Natural killer cell (primary cell): Measurements from ENCODE around the gene ARHGAP42. TPM values are rescaled to one million over a fixed set of nuclear protein-coding genes. Genes with fewer than 3 reads are reported as not detected.

ENCODE experiments used
- ATAC-seq, 3 donors: fragments of 150-1000 bp in 2 of 3; fragments of 200-7000 bp in 1 of 3; cut with Tn5 transposase; 1 replicate in 1 of 3; 2 replicates in 2 of 3; pipeline ENCODE4 v1.10.0; 2021; ENCODE audit warnings: mild to moderate bottlenecking in 2 of 3, moderate library complexity in 2 of 3
- DNase-seq, 2 donors: peaks; one replicate each; pipeline versions ENCODE4 v3.0.0 to v3.0.0-alpha.2; 2013 to 2021; ENCODE audit warnings: mixed read lengths in 1 of 2
- H3K27ac ChIP-seq: one replicate; pipeline ENCODE4 v1.5.1; 2013; ENCODE audit warnings: mild to moderate bottlenecking, low read length
- H3K27me3 ChIP-seq: one replicate; pipeline ENCODE4 v1.6.1; 2013; ENCODE audit warnings: low read length; ENCODE audit not compliant: control insufficient read depth, insufficient read depth
- H3K36me3 ChIP-seq: one replicate; pipeline ENCODE4 v1.6.1; 2013; ENCODE audit warnings: low read length; ENCODE audit not compliant: control insufficient read depth, insufficient read depth
- H3K4me1 ChIP-seq: one replicate; pipeline ENCODE4 v1.6.1; 2013; ENCODE audit warnings: low read length; ENCODE audit not compliant: control insufficient read depth, insufficient read depth
- H3K4me3 ChIP-seq: one replicate; pipeline ENCODE4 v1.5.1; 2013; ENCODE audit warnings: low read length
- H3K9me3 ChIP-seq: one replicate; pipeline ENCODE4 v1.6.1; 2013; ENCODE audit warnings: low read length; ENCODE audit not compliant: control insufficient read depth, insufficient read depth
- H3K27ac Mint-ChIP-seq, 2 donors: one replicate each; pipeline ENCODE4 v1.8.0; 2022; ENCODE audit warnings: mild to moderate bottlenecking in 2 of 2, mixed read lengths in 2 of 2, moderate library complexity in 1 of 2
- H3K27me3 Mint-ChIP-seq, 2 donors: one replicate each; pipeline ENCODE4 v1.8.0; 2022; ENCODE audit warnings: low read depth in 2 of 2, mixed read lengths in 2 of 2
- H3K36me3 Mint-ChIP-seq: one replicate; pipeline ENCODE4 v1.8.0; 2022; ENCODE audit warnings: mixed read lengths
- H3K4me1 Mint-ChIP-seq, 2 donors: one replicate each; pipeline ENCODE4 v1.8.0; 2022; ENCODE audit warnings: mixed read lengths in 2 of 2
- H3K4me3 Mint-ChIP-seq: one replicate; pipeline ENCODE4 v1.8.0; 2022; ENCODE audit warnings: mild to moderate bottlenecking, moderate library complexity, mixed read lengths
- H3K9me3 Mint-ChIP-seq, 2 donors: one replicate each; pipeline ENCODE4 v1.8.0; 2022; ENCODE audit warnings: mixed read lengths in 2 of 2
- CTCF ChIP-seq: fragments of 200-600 bp; IDR thresholded peaks from one replicate; pipeline ENCODE4 v1.8.0; 2022; ENCODE audit warnings: antibody characterized with exemption
- WGBS: methylation state at CpG from one replicate; pipeline ENCODE4 v1.1.7; 2013; ENCODE audit warnings: missing lambda C conversion rate; ENCODE audit not compliant: insufficient coverage; 5-methylcytosine and 5-hydroxymethylcytosine counted together
- intact Hi-C: fragments of 100-400 bp; cut with micrococcal nuclease; formaldehyde crosslinking; loops from one replicate; pipeline ENCODE4 v1.14.2; 2022
- total RNA-seq, 4 donors: library from RNA; stranded (reverse); fragments of 120-200 nt in 1 of 4; gene quantifications; one replicate each; pipeline versions ENCODE4 v1.2.3 to v1.2.4, GENCODE V29; 2013 to 2022

ARHGAP42 gene
- total RNA-seq, 3 donors from 2014 or later (not counting 1 experiment from before 2014, with no cell fraction given), result 6.0 to 7.6 (median 6.4) TPM

DNA sequence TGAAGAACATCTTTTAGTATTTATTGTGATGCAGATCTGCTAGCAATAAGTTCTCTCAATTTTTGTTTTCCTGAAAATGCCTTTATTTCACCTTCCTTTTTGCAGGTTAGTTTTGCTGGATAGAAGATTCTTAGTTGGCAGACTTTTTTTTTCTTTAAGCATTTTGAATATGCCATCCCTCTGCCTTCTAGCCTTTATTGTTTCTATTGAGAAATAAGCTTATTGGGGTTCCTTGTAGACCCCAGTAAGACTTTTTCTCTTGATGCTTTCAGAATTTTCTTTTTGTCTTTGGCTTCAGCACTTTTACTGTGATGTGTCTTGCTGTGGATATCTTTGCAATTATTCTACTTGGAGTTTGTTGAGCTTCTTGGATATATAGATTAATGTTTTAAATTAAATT lies 281.9 kb downstream of the ARHGAP42 start:
- H3K9me3 Mint-ChIP-seq, result peaks cover 0 to 11% of the 10 kb centered on the region in 2 donors

DNA sequence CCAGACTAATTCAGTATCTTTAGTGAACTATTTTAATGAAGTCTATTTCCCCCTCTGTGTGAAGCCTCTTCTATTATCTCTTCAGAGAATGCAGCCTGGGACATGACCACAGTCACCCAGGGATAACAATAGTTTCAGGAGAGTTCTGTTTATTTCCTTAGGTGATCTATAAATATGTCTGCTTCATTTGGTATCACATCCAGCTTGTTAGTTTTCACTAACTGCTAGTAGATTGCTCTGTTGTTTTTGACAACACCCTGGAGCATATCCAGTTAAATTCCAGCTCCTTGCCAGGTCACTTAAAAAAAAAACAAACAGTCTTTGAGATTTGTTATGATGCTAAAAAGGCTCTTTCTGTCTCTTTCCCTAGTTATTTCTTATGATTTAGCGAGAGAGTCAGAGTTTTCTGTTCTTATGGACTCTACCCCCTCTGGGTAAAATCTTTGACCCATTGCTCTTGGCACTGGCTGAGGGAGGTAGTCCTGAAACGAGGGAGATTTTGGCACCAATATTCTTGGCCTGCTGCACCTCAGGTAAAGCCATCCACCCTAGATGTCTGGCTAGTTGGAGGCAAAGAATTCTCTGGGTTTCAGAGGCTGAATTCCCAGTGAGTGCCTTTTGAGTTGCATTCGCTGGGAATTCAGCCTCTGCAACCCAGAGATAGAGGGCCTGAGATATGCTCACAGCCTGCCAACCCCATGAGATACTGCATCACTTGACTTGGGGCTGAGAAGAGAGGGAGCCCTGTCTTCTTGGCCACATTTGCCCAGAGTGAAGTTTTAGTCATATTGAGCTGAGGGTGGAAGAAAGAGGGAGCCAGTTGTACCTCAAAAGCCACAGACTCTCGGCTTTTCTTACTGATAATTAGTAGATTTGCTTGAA lies 283.4 kb downstream of the ARHGAP42 start:
- Histone ChIP-seq H3K27ac (no peak overlapping the region), H3K27me3 (no peaks in the 10 kb centered on the region), H3K9me3 (peaks cover 3% of the 10 kb centered on the region), H3K4me3 (no peak overlapping the region), H3K4me1 (no peaks in the 10 kb centered on the region), H3K36me3 (no peaks in the 10 kb centered on the region)
- H3K27ac Mint-ChIP-seq, result no peak overlapping the region
- DNase-seq, result no peak
- no peaks in the 10 kb centered on the region for H3K27me3 Mint-ChIP-seq
- H3K4me1 Mint-ChIP-seq, result no peaks in the 10 kb centered on the region
- peaks cover 0 to 11% of the 10 kb centered on the region in 2 donors for H3K9me3 Mint-ChIP-seq
- intact Hi-C loops, result no loop called here
- TF ChIP-seq CTCF, result no peak
- peaks cover 19% of the 10 kb centered on the region for H3K36me3 Mint-ChIP-seq
- ATAC-seq, result no peak
- WGBS, result 84% methylated on average over 3 of the region's 4 CpGs
- no peak overlapping the region for H3K4me3 Mint-ChIP-seq

More for the DNA sequence above, 281.9 kb downstream of the ARHGAP42 start:
- Mint-ChIP-seq H3K36me3 (peaks cover 27% of the 10 kb centered on the region), H3K4me3 (no peak overlapping the region), H3K4me1 (no peaks in the 10 kb centered on the region), H3K27ac (no peak overlapping the region), H3K27me3 (no peaks in the 10 kb centered on the region)
- Histone ChIP-seq H3K27ac (no peak overlapping the region), H3K9me3 (peaks cover 3% of the 10 kb centered on the region), H3K27me3 (no peaks in the 10 kb centered on the region), H3K4me3 (no peak overlapping the region), H3K36me3 (no peaks in the 10 kb centered on the region), H3K4me1 (no peaks in the 10 kb centered on the region)
- intact Hi-C loops, result no loop called here
- no peak for ATAC-seq
- no peak for DNase-seq
- no peak for TF ChIP-seq CTCF

DNA sequence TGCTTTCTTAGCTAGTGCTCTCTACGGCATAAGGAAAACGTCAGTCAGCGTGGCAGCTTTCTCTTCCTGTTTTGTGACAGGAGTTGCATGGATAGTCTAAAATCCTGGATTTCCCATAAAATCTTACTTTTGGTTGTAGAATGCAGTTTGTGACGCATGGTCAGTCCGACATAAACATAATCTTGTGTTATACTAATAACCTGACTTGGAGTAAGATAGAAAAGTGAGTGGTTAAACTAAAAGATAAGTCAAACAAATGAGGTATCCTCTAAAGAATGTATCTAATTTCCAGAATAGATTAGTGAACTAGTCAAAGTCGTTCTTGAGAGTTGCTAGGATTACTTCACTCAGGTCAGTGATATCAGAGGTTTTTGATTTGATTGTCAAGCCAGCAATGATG lies 285.0 kb downstream of the ARHGAP42 start:
- no peaks in the 10 kb centered on the region for H3K27me3 ChIP-seq
- Mint-ChIP-seq H3K4me3 (no peak overlapping the region), H3K9me3 (peaks cover 0 to 11% of the 10 kb centered on the region in 2 donors), H3K4me1 (no peaks in the 10 kb centered on the region), H3K36me3 (peaks cover 32% of the 10 kb centered on the region), H3K27ac (no peak overlapping the region), H3K27me3 (no peaks in the 10 kb centered on the region)
- peaks cover 4% of the 10 kb centered on the region for H3K36me3 ChIP-seq
- DNase-seq, result no peak
- H3K27ac ChIP-seq, result no peak overlapping the region
- H3K9me3 ChIP-seq, result peaks cover 3% of the 10 kb centered on the region
- ATAC-seq, result no peak
- intact Hi-C loops, result no loop called here
- no peaks in the 10 kb centered on the region for H3K4me1 ChIP-seq
- 81% methylated on average over 6 of the region's 6 CpGs for WGBS
- no peak overlapping the region for H3K4me3 ChIP-seq
- TF ChIP-seq CTCF, result no peak

- Histone ChIP-seq H3K27ac (no peak overlapping the region), H3K4me3 (no peak overlapping the region), H3K9me3 (no peaks in the 10 kb centered on the region), H3K4me1 (no peaks in the 10 kb centered on the region), H3K36me3 (peaks cover 4% of the 10 kb centered on the region), H3K27me3 (no peaks in the 10 kb centered on the region)
- ATAC-seq, result no peak
- Mint-ChIP-seq H3K9me3 (no peaks in the 10 kb centered on the region), H3K27ac (no peak overlapping the region), H3K4me1 (peaks cover 11 to 14% of the 10 kb centered on the region in 2 donors), H3K4me3 (no peak overlapping the region), H3K36me3 (peaks cover 17% of the 10 kb centered on the region), H3K27me3 (no peaks in the 10 kb centered on the region)
- WGBS, result 79% methylated on average over 2 of the region's 2 CpGs
- DNase-seq, result no peak
- TF ChIP-seq CTCF, result no peak
- intact Hi-C loops, result no loop called here
Measured at GRCh38 chr11:100978442-100978841, 291.4 kb downstream of the ARHGAP42 start.
